NCI-H82 (cell line): Measurements from ENCODE around the gene PLEKHA5.
"Not testable (repeated sequence)": the region's sequence is repeated elsewhere in the genome, so short reads cannot be mapped to it uniquely, and the experiment has no call there.

Source experiments
- DNase-seq: peaks from one replicate; lab custom pipeline; 2025; lab: John Stamatoyannopoulos, UW

The PLEKHA5 gene

GRCh38 chr12:19167708-19168107 is 38.2 kb downstream of the PLEKHA5 start:
- no peak for DNase-seq

- no peak for DNase-seq
These were observed 39.1 kb downstream of the PLEKHA5 start for GRCh38 chr12:19168644-19169043.

DNA sequence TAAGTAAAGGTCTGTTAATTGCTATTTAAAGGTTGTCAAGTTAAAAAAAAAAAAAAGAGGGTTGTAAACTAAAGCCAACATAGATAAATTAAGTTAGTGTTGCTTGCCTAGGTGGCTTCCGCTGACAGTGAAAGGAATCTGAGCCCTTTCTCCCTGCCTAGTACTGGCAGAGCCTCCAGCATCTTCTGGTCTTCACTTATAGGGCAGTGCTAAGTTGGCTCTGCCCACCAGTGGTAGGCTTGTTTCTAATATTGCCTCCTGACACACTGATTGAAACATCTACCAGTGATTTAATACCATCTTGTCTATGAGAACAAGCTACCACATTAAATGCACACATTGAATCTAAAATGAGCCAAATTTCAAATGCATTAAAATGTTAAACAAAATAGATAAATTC is 39.7 kb downstream of the PLEKHA5 start:
- DNase-seq, result no peak

- DNase-seq, result not testable (repeated sequence)
These were observed 40.8 kb downstream of the PLEKHA5 start for GRCh38 chr12:19170286-19170685.

DNA sequence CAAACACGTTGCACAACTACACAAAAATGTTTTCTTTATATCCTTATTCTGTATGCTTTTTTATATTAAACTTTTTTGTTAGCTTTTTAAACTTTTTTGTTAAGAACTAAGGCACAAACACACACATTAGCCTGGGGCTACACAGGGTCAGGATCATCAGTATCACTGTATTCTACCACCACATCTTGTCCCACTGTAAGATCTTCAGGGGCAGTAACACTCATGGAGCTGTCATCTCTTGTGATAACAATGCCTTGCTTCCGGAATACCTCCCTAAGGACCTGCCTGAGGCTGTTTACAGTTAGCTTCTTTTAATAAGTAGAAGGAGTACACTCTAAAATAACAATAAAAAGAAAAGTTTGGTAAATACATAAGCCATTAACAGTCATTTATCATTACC is 42.2 kb downstream of the PLEKHA5 start:
- DNase-seq, result no peak

GRCh38 chr12:19177754-19178153 is 48.2 kb downstream of the PLEKHA5 start:
- peak; percentile 63 for DNase-seq

GRCh38 chr12:19179986-19180385 is 50.5 kb downstream of the PLEKHA5 start:
- peak; percentile 90 for DNase-seq

- DNase-seq, result no peak
These were observed 52.3 kb downstream of the PLEKHA5 start for GRCh38 chr12:19181666-19182426.

DNA sequence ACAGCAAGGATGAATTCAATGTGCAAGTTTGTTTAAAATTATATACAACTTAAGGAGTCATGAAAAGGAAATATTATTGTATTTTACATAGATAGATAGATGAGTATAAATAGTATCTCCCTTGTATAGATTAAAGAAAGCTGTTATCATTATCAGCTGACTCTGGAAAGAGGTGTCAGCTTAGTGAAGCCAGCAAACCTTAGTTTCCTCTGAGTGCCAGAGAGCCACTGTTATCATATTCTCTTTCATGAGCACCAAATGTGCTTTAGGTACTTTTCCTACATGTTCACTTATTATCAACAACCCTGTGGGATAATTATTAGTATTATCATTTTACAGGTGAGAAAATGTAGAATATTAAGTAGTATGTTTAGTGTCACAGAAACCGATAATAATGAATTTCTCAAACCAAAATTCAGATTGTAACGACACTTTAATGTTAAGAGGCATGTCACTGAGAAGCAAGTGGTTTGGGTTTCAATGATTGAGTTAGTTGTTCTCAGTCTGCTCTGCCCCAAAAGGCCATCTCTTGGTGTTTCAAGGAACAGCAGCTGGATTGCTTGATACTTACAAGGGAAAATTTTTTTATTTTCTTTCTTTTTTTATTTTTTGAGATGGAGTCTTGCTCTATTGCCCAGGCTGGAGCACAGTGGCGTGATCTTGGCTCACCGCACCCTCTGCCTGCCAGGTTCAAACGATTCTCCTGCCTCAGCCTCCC is 53.7 kb downstream of the PLEKHA5 start:
- peak; percentile 27 for DNase-seq

DNA sequence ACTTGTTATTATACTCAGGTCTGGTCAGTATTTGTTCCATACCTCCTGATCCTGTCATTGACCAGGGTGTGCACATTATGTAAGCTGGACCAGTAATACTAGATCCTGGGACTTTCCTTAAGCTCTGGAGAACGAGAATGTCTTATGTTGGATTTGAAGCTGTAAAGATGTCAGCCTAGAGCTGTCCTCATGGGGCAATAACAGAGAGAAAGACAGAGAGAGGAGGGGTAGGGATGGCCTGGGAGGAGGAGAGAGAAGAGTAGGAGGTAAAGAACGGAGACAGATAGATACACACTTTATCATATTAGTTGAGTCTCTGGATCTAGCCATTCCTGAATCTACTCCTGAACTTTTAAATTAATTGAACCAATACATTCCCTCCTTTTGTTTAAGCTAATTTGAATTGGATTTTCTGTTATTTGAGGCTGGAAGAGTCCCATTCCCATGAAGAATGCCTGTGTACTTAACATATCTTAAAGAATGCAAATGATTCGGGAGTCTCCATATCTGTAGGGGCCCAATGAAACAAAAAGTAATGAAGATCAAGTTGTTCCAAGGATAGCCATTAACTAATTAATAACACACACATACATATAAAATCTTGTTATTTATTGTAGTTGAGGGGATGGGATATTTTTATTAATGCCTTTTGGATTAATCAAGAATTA is 55.9 kb downstream of the PLEKHA5 start:
- no peak for DNase-seq

- DNase-seq, result peak; percentile 78
These were observed 57.5 kb downstream of the PLEKHA5 start for GRCh38 chr12:19186722-19187661.

DNA sequence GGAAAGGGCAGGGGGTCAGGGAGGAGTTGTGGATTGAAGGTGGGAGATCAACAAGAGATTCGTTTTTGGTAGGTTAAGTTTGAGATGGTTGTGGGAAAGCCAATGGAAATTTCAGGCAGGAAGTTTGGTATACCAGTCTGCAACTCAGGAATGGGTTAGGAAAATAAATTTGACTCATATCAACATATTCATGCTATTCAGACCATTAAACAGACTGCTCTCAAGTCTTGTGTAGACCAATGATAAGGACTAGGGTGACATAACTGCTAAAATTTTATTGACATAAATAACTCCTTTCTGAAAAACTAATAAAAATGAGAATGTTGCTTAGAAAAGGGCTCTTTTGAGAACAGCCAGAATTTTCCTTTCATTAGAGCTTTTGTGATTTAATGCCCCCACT is 60.0 kb downstream of the PLEKHA5 start:
- DNase-seq, result no peak

DNA sequence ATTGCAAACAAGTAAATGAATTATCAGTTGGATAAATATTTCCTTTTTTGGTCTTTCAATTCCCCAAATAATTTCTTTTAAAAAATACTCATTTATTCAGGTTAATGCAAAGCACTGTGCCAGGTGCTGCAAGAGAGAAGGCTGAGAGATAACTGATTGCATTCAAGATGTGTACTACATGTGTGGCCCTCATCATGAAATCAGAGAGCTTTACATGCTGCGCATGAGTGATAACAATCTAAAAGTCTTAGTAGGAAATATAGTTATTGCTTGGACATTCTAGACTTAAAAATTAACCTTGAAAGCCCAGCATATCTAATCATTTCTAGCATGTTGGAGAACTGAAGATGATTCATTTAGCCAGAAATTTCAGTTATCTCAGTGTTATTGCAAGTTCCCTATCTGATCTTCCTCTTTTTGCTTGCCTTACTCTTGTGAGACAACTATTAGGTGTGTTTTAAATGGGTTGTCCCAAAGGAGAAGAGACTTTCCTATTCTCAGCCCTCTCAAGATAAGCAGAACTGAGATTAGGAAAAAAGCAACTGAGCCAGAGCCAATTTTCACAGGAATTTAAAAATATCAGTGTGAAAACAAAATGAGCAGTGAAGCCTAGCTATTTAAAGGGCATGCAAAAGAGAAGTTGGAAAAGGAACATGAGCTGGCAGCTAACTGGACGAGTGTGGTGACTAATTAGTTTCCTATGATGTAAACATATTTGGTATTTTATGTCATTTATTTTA is 60.9 kb downstream of the PLEKHA5 start:
- DNase-seq, result no peak

- DNase-seq, result peak; percentile 71
These were observed 61.6 kb downstream of the PLEKHA5 start for GRCh38 chr12:19191089-19191488.

GRCh38 chr12:19191563-19191962 is 62.0 kb downstream of the PLEKHA5 start:
- DNase-seq, result peak; percentile 81

GRCh38 chr12:19192710-19193109 is 63.2 kb downstream of the PLEKHA5 start:
- DNase-seq, result no peak

DNA sequence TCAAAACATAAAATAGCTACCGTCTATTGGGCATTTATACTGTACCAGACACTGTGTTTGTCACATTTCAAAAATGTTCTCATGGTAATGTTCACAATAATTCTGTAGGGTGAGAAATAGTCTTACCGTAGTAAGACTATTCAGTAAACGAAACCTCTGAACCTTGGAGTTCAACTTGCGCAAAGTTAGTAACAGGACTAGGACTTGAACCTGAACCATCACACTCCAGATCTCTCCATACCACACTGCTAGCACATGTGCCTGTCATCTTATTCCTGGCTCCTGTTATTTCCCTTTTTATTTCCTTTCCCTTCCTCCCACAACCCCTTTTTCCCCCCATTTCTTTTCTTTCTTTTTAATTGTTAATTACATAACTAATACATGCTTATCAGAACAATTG is 65.4 kb downstream of the PLEKHA5 start:
- no peak for DNase-seq

- DNase-seq, result no peak
These were observed 67.6 kb downstream of the PLEKHA5 start for GRCh38 chr12:19196959-19197630.

GRCh38 chr12:19198272-19198671 is 68.7 kb downstream of the PLEKHA5 start:
- DNase-seq, result no peak

DNA sequence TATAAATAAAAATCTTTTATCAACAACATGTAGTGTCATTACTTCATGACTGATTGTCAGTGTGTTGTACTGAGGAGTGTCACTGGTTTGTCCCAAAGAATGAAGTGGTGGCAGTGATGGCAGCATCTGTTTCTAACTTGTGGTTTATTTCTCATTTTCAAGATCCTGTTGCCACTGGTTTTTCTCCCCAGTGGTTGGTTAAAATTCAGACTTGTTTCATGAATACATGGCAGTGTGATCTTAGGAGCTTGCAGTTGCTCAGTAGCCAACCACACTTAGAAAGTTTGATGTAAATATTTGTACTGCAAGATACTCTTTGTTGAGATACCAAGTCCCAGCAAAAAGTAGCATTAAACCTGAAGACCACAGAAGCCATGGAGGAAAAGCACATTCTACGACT is 69.8 kb downstream of the PLEKHA5 start:
- no peak for DNase-seq

GRCh38 chr12:19200261-19200660 is 70.7 kb downstream of the PLEKHA5 start:
- no peak for DNase-seq
